B cell (primary cell): ENCODE data around the gene CDKN1B.

Source experiments
- EZH2 ChIP-seq: IDR thresholded peaks from 2 replicates; pipeline ENCODE4 v1.6.1; 2012; ENCODE audit warnings: borderline replicate concordance, low read depth, mild to moderate bottlenecking, moderate library complexity, low read length; ENCODE audit not compliant: insufficient read depth, poor library complexity, severe bottlenecking
- TF ChIP-seq, protein P1 (sequence below): fragments of 200-600 bp; IDR thresholded peaks from one replicate; pipeline ENCODE4 v1.8.0; 2022; ENCODE audit warnings: antibody characterized with exemption, mild to moderate bottlenecking

DNA sequence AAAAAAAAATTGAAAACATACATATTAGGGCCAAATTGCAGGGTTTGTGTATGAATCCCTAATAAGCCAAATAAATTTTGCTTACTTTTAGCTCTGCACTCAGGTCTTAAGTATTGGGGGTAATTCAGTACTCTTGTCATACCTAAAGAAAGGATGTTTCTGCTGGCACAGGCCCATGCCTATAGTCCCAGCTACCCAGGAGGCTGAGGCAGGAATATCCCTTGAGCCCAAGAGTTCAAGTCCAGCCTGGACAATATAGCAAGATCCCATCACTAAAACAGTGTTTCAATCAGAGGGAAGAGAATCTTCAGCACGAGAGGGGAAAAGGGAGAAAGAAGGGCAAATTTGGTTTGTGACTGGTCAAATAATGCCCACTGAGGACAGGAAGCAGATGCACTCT, 17.8 kb upstream of the CDKN1B start:
- TF ChIP-seq, protein P1, sequence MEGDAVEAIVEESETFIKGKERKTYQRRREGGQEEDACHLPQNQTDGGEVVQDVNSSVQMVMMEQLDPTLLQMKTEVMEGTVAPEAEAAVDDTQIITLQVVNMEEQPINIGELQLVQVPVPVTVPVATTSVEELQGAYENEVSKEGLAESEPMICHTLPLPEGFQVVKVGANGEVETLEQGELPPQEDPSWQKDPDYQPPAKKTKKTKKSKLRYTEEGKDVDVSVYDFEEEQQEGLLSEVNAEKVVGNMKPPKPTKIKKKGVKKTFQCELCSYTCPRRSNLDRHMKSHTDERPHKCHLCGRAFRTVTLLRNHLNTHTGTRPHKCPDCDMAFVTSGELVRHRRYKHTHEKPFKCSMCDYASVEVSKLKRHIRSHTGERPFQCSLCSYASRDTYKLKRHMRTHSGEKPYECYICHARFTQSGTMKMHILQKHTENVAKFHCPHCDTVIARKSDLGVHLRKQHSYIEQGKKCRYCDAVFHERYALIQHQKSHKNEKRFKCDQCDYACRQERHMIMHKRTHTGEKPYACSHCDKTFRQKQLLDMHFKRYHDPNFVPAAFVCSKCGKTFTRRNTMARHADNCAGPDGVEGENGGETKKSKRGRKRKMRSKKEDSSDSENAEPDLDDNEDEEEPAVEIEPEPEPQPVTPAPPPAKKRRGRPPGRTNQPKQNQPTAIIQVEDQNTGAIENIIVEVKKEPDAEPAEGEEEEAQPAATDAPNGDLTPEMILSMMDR = no peak
- no peak for TF ChIP-seq EZH2
